MM.1S (cell line): ENCODE data around the gene VAV2.
A peak's percentile ranks its signal among the peaks of the same experiment; 100 is the strongest.

Experiments
- DNase-seq: peaks from one replicate; pipeline ENCODE4 v3.0.0-alpha.2; 2015
- H2AFZ ChIP-seq: fragments of 300-600 bp; sonication (generic); 2 replicates; pipeline ENCODE4 v1.6.0; 2016; ENCODE audit warnings: antibody characterized with exemption, low read length
- H3F3A ChIP-seq: fragments of 300-600 bp; sonication (generic); 2 replicates; pipeline ENCODE4 v1.6.1; 2016; ENCODE audit warnings: mild to moderate bottlenecking, antibody characterized with exemption, low read length, moderate library complexity, mixed read lengths; ENCODE audit not compliant: insufficient read depth
- H3K27ac ChIP-seq: fragments of 300-600 bp; sonication (generic); 2 replicates; pipeline ENCODE4 v1.5.1; 2016; ENCODE audit warnings: mild to moderate bottlenecking, low read length
- H3K27me3 ChIP-seq: fragments of 300-600 bp; sonication (generic); replicated peaks from 2 replicates; pipeline ENCODE4 v1.6.0; 2016; ENCODE audit warnings: low read length; ENCODE audit not compliant: insufficient read depth
- H3K36me3 ChIP-seq: fragments of 300-600 bp; sonication (generic); replicated peaks from 2 replicates; pipeline ENCODE4 v1.6.1; 2016; ENCODE audit warnings: mild to moderate bottlenecking, low read length, mixed read lengths; ENCODE audit not compliant: insufficient read depth
- H3K4me1 ChIP-seq: fragments of 300-600 bp; sonication (generic); 2 replicates; pipeline ENCODE4 v1.6.1; 2016; ENCODE audit warnings: low read length, mixed read lengths
- H3K4me2 ChIP-seq: fragments of 300-600 bp; sonication (generic); 2 replicates; pipeline ENCODE4 v1.6.0; 2016; ENCODE audit warnings: low read depth, low read length
- H3K4me3 ChIP-seq: fragments of 300-600 bp; sonication (generic); 2 replicates; pipeline ENCODE4 v1.5.1; 2016; ENCODE audit warnings: low read length, mixed read lengths
- H3K79me2 ChIP-seq: fragments of 300-600 bp; sonication (generic); 2 replicates; pipeline ENCODE4 v1.6.1; 2016; ENCODE audit warnings: mixed run types, low read length, mixed read lengths
- H3K9ac ChIP-seq: fragments of 300-600 bp; sonication (generic); 2 replicates; pipeline ENCODE4 v1.6.1; 2016; ENCODE audit warnings: low read length, mixed read lengths
- H3K9me2 ChIP-seq: fragments of 300-600 bp; sonication (generic); replicated peaks from 2 replicates; pipeline ENCODE4 v1.6.1; 2016; ENCODE audit warnings: mild to moderate bottlenecking, low read length, mixed read lengths; ENCODE audit not compliant: insufficient read depth
- H3K9me3 ChIP-seq: fragments of 300-600 bp; sonication (generic); replicated peaks from 2 replicates; pipeline ENCODE4 v1.6.1; 2016; ENCODE audit warnings: mild to moderate bottlenecking, low read length, mixed read lengths; ENCODE audit not compliant: insufficient read depth
- H4K20me1 ChIP-seq: fragments of 300-600 bp; sonication (generic); 2 replicates; pipeline ENCODE4 v1.6.1; 2016; ENCODE audit warnings: mild to moderate bottlenecking, low read length, moderate library complexity, mixed read lengths; ENCODE audit not compliant: insufficient read depth
- CTCF ChIP-seq: fragments of 300-600 bp; sonication (generic); IDR thresholded peaks from 2 replicates; pipeline ENCODE4 v1.5.1; 2016; ENCODE audit warnings: antibody characterized with exemption, low read length, mixed read lengths
- EZH2 ChIP-seq: fragments of 300-600 bp; sonication (generic); optimal IDR thresholded peaks from 2 replicates; pipeline ENCODE3; 2017; ENCODE audit warnings: low read depth, mild to moderate bottlenecking, antibody characterized with exemption, low read length, mixed read lengths
- EZH2phosphoT487 ChIP-seq: fragments of 300-600 bp; sonication (generic); IDR thresholded peaks from 2 replicates; pipeline ENCODE4 v1.6.1; 2018; ENCODE audit warnings: antibody characterized with exemption, low read length

Gene VAV2

GRCh38 chr9:134010310-134011173 lies 18.4 kb upstream of the VAV2 start:
- no peak overlapping the region for H3K27ac ChIP-seq
- H3K9ac ChIP-seq: no peak overlapping the region
- TF ChIP-seq EZH2 (no peak), EZH2phosphoT487 (no peak), CTCF (no peak)
- H4K20me1 ChIP-seq: no peaks in the 10 kb centered on the region
- no peak overlapping the region for H2AFZ ChIP-seq
- H3K4me2 ChIP-seq: no peak overlapping the region
- H3K4me3 ChIP-seq: no peak overlapping the region
- H3K36me3 ChIP-seq: no peaks in the 10 kb centered on the region
- no peaks in the 10 kb centered on the region for H3K9me3 ChIP-seq
- no peaks in the 10 kb centered on the region for H3K79me2 ChIP-seq
- H3K27me3 ChIP-seq: peaks cover 53% of the 10 kb centered on the region
- no peaks in the 10 kb centered on the region for H3K9me2 ChIP-seq
- H3F3A ChIP-seq: no peaks in the 10 kb centered on the region
- DNase-seq: no peak
- peaks cover 5% of the 10 kb centered on the region; the same call in 1 of the 2 replicates for H3K4me1 ChIP-seq

- H3K4me3 ChIP-seq: no peak overlapping the region
- H3K4me1 ChIP-seq: peaks cover 5% of the 10 kb centered on the region; the same call in 1 of the 2 replicates
- H3F3A ChIP-seq: no peaks in the 10 kb centered on the region
- peaks cover 66% of the 10 kb centered on the region for H3K27me3 ChIP-seq
- H2AFZ ChIP-seq: no peak overlapping the region
- H4K20me1 ChIP-seq: no peaks in the 10 kb centered on the region
- H3K9me2 ChIP-seq: no peaks in the 10 kb centered on the region
- no peak for DNase-seq
- H3K9me3 ChIP-seq: no peaks in the 10 kb centered on the region
- no peak overlapping the region for H3K9ac ChIP-seq
- no peaks in the 10 kb centered on the region for H3K79me2 ChIP-seq
- H3K4me2 ChIP-seq: no peak overlapping the region
- no peaks in the 10 kb centered on the region for H3K36me3 ChIP-seq
- H3K27ac ChIP-seq: no peak overlapping the region
- TF ChIP-seq CTCF (no peak), EZH2phosphoT487 (no peak), EZH2 (no peak)
Measured at GRCh38 chr9:134007571-134007970, 15.4 kb upstream of the VAV2 start.

GRCh38 chr9:134007150-134007549 lies 15.0 kb upstream of the VAV2 start:
- Histone ChIP-seq H3K36me3 (no peaks in the 10 kb centered on the region), H3K79me2 (no peaks in the 10 kb centered on the region), H3F3A (no peaks in the 10 kb centered on the region), H3K9ac (no peak overlapping the region), H3K4me1 (peaks cover 5% of the 10 kb centered on the region; the same call in 1 of the 2 replicates), H3K4me3 (no peak overlapping the region), H3K9me2 (no peaks in the 10 kb centered on the region), H4K20me1 (no peaks in the 10 kb centered on the region), H2AFZ (no peak overlapping the region), H3K9me3 (no peaks in the 10 kb centered on the region), H3K27ac (no peak overlapping the region), H3K4me2 (peak overlapping the region; percentile 52; the same call in 1 of the 2 replicates), H3K27me3 (peaks cover 69% of the 10 kb centered on the region)
- TF ChIP-seq EZH2 (no peak), CTCF (no peak), EZH2phosphoT487 (no peak)
- no peak for DNase-seq
